GM12892 (cell line): ENCODE data around the gene ANTXR1.

Experiments used
- DNase-seq: peaks from one replicate; pipeline ENCODE4 v3.0.0; 2011; ENCODE audit not compliant: insufficient read length
- FAIRE-seq: peaks from 2 replicates; lab custom pipeline; 2011; peaks lifted over from hg19 to GRCh38; lab: Jason Lieb, UNC
- POLR2A ChIP-seq: IDR thresholded peaks from 2 replicates; pipeline ENCODE4 v1.6.1; 2011; ENCODE audit warnings: low read depth, low read length, control low read depth
- POLR2AphosphoS5 ChIP-seq: IDR thresholded peaks from 2 replicates; pipeline ENCODE4 v1.6.1; 2011; ENCODE audit warnings: low read depth, low read length, control low read depth
- TAF1 ChIP-seq: IDR thresholded peaks from 2 replicates; pipeline ENCODE4 v1.6.1; 2011; ENCODE audit warnings: low read depth, mild to moderate bottlenecking, control low read depth, low read length, borderline replicate concordance

ANTXR1 gene

DNA sequence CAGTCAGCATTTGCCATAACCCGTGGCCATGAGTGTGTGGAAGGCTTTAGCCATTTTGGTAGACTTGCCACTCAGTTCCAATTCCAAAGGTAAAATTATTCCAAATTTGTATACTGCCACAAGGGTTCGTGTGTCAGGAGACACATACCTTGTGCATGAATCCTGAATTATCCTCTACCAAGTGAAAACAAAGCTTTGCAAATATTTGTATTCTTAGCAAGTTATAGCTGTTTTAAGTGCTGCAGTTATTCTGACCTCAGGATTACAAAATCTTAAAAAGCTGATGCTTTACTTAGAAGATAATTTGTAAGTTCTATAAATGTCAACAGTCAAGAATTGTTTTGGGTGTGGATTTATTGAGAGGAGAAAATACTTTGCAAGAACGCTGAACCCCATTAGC, 100.6 kb downstream of the ANTXR1 start:
- TF ChIP-seq POLR2AphosphoS5 = no peak
- no peak for TF ChIP-seq TAF1
- TF ChIP-seq POLR2A = no peak
- FAIRE-seq = no peak
- DNase-seq = no peak

- no peak for FAIRE-seq
- no peak for TF ChIP-seq POLR2A
- TF ChIP-seq TAF1 = no peak
- no peak for TF ChIP-seq POLR2AphosphoS5
- no peak for DNase-seq
These were observed 101.6 kb downstream of the ANTXR1 start for GRCh38 chr2:69114534-69114933.

DNA sequence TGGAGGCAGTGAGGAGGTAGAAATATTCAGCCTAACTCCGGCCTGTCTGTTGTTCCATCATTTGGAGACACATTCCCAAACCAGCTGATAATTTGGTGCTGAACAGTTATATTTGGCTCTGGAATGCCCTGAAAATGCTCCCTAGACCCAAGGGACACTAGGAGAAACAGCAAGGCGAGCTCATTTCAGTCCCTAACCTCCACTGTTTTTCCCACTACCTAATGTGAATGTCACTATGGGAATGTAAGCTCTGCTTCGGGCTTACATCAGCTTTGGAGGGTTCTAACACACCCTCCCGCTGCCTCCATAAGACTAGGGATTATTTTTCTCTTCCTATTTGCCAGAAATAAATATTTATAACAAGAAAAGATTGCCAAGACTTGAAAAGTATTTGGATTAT, 103.5 kb downstream of the ANTXR1 start:
- TF ChIP-seq POLR2AphosphoS5 (no peak), TAF1 (no peak)
- DNase-seq (no peak), FAIRE-seq (no peak)

DNA sequence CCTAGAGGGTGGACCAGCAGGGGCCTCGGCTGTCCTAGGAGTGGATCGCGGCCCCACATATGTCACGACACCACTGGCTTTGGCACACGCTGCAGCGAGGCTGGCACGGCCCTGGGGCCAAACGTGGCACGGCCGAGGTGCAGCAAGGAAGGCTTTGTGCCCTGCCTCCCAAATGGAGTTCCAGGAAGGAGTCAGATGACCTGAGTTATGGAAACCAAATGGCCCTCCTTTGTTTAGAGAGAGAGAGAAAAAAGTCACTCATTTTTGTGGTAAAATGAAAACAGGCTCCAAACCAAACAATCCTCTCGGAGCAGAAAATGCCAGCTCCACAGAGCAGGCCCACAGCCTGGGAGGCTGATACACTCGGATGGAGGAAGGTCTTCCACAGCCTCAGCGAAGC, 105.6 kb downstream of the ANTXR1 start:
- FAIRE-seq = no peak
- no peak for DNase-seq
- no peak for TF ChIP-seq TAF1
- TF ChIP-seq POLR2A = no peak
- TF ChIP-seq POLR2AphosphoS5 = no peak

DNA sequence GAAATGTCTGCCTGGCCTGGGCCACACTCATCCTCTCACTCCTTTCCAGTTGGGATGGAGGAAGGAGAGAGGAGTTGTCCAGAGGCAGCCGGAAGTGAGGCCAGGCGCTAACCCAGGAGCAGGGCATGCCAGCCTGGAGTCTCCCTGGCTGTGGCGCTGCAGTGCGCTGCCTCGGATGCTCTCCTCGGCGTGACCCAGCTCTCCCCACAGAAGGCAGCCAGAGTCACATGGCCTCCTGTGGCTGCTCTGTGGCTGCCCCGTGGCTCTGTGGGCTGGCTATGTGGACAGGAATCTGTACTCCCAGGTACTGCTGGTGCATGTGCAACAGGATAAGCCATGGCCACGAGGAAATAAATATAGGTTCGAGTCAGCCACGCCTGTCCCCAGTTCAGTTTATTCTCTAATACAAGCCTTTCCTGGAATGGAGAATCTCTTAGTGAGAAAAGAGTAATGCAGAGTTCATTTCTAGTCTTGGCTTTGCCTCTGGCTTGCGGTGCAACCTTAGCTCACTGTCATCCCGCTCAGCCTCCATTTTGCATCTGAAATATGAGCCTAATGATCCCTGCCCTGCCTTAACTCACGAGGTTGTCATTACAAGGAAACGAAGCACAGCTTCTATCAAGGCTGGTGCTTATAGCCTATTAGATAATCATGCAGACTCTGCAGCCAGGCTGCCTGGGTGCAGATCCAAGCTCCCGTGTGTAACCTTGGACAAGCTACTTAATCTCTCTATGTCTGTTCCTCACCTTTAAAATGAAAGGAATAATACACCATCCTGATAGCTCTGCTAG, 106.3 kb downstream of the ANTXR1 start:
- DNase-seq (no peak), FAIRE-seq (no peak)
- TF ChIP-seq POLR2AphosphoS5 (no peak), POLR2A (no peak), TAF1 (no peak)

DNA sequence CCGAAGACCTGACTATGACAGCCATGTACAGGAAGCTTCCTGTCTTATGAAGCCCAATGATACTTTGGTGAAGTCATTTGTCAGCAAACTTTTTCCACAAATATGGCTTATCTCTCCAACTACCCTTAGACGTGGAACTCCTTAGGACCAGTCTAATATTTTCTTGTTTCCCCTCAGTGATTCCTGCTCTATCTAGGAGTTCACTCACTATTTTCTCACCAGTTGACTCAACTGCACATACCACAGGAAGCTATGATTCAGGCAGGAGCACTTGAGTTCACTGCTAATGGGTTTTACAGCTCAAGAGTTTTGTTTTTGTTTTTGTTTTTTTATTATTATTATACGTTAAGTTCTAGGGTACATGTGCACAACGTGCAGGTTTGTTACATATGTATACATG, 109.3 kb downstream of the ANTXR1 start:
- FAIRE-seq (no peak), DNase-seq (no peak)
- TF ChIP-seq POLR2AphosphoS5 = no peak
- no peak for TF ChIP-seq POLR2A
- no peak for TF ChIP-seq TAF1

DNA sequence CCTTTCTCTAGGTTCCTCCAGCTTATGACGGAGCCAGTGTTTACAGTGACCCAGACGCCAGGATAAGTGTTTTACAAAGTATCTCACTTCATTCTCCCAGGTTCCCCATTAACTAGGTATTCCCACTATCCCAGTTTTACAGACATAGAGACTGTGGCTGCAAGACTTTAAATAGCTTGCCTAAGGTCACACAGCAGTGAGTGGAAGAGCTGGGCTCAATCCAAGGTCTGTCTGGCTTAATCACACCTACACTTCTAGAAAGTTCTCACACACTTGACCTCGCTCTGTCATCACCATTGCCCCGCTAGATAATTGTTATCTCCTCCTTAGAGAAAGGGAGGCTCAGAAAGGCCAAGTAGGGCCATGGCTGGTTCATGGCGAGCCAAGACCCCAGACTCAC, 110.2 kb downstream of the ANTXR1 start:
- no peak for FAIRE-seq
- DNase-seq = no peak
- no peak for TF ChIP-seq POLR2AphosphoS5
- TF ChIP-seq POLR2A = no peak
- no peak for TF ChIP-seq TAF1

DNA sequence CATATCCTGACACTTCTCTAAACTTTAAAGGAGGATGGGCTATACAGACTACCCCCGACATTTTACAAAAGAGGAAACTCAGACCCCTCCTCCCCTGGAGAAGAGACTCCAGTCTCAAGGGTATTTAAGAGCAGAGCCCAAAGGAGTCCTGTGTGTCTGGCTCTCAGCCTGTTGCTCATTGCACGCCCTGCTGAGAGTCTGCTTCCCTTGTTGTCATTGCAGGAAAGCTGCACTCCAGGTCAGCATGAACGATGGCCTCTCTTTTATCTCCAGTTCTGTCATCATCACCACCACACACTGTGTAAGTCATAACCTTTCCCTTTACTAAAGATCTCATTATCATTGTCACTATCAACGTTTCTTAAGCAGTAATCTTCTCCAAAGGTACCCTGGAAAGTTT, 111.4 kb downstream of the ANTXR1 start:
- FAIRE-seq = no peak
- TF ChIP-seq POLR2A (no peak), TAF1 (no peak), POLR2AphosphoS5 (no peak)
- DNase-seq = no peak

GRCh38 chr2:69125816-69126215, 112.8 kb downstream of the ANTXR1 start:
- TF ChIP-seq TAF1 (no peak), POLR2AphosphoS5 (no peak), POLR2A (no peak)
- no peak for DNase-seq
- no peak for FAIRE-seq

GRCh38 chr2:69126341-69126740, 113.4 kb downstream of the ANTXR1 start:
- FAIRE-seq = no peak
- TF ChIP-seq POLR2AphosphoS5 (no peak), POLR2A (no peak), TAF1 (no peak)
- no peak for DNase-seq

DNA sequence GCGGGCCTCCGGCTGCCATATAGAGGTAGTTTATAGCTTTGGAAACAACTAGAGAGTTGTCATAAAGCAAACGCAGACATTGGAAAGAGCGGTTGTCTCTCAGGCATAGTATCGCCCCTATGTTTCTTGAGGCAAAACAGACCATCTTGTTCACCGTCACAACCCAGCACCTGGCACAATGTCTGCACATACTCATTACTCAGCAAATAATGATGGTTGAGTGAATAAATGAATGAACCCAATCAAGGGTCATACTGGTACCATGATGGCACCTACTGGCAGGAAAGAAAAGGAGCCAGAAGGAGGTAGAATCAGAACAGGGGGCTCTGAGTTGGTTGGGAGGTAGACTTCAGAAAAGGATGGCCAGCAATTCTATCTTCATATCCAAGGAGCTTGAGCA, 118.5 kb downstream of the ANTXR1 start:
- no peak for TF ChIP-seq POLR2AphosphoS5
- FAIRE-seq (no peak), DNase-seq (no peak)

- DNase-seq (no peak), FAIRE-seq (no peak)
These were observed 119.2 kb downstream of the ANTXR1 start for GRCh38 chr2:69131983-69132675.

More at GRCh38 chr2:69131983-69132675, 119.2 kb downstream of the ANTXR1 start:
- TF ChIP-seq POLR2AphosphoS5 (no peak), TAF1 (no peak), POLR2A (no peak)
